ENCODE data around the gene WNT11.

DNA sequence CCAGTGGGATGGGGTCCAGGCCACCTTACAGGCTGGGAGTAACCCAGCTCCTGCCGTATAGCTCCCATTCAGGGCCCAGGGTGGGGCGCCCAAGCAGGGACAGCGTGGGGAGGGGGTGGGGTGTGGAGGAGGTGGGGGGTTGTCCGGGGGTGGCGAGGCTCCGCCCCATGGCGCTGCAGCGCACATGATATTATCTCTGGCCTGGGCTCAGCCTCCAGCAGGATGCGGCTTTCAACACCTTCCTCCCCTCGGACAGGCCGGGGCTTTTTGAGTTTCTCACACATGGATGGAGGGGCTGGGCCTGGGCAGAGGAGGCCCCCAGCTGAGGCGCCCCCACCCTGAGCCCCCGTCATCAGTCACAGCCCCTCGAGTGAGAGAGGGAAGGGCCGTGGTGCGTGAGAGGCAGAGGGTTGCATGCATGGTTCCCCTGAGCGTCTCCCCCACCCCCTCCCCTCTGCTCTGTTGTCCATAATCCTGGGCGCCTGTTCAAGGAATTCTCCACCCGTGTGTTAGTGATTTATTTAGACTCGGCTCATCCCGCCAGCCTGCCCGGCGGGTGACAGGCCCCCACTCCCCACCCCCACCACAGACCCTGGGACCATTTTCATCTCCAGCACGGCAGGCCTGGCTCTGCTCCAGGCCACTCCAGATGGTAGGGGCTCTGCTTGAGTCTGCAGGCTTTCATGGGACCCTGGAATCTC is 44.9 kb downstream of the WNT11 start:
- TF ChIP-seq EZH2 (IDR thresholded peaks at IDR 0.05) (no peak), POLR2AphosphoS5 (IDR thresholded peaks at IDR 0.05; ENCODE audit: borderline replicate concordance, low read depth, low read length) (no peak)

Measured in SK-N-MC (cell line).